T-helper 1 cell treated with Interleukin-12 subunit alpha and Interleukin-12 subunit beta and Interleukin-4 antibody, amounts not matched to agents 30 μg/mL and 1 μg/mL, for 36 hours (primary cell): ENCODE measurements around the gene ELAVL1.
A peak's percentile ranks its signal among the peaks of the same experiment; 100 is the strongest.

Experiments
- H3K27ac Mint-ChIP-seq: one replicate; pipeline ENCODE4 v1.8.0; 2021; ENCODE audit warnings: mild to moderate bottlenecking, mixed read lengths
- H3K27me3 Mint-ChIP-seq: one replicate; pipeline ENCODE4 v1.8.0; 2021; ENCODE audit warnings: low read depth, mixed read lengths
- H3K36me3 Mint-ChIP-seq: one replicate; pipeline ENCODE4 v1.8.0; 2021; ENCODE audit warnings: low read depth, mixed read lengths
- H3K4me1 Mint-ChIP-seq: one replicate; pipeline ENCODE4 v1.8.0; 2021; ENCODE audit warnings: low read depth, mixed read lengths
- H3K4me3 Mint-ChIP-seq: one replicate; pipeline ENCODE4 v1.8.0; 2021; ENCODE audit warnings: mild to moderate bottlenecking, moderate library complexity, mixed read lengths
- H3K9me3 Mint-ChIP-seq: one replicate; pipeline ENCODE4 v1.8.0; 2021; ENCODE audit warnings: mixed read lengths

The ELAVL1 gene

GRCh38 chr19:8005534-8006256 is at the start of gene ELAVL1:
Gene ELAVL1 (minus strand): TSS chr19:8005641. CDS start chr19:7991815, 13,826 bp downstream.
- no peaks in the 10 kb centered on the region for H3K27me3 Mint-ChIP-seq
- H3K36me3 Mint-ChIP-seq, result peaks cover 3% of the 10 kb centered on the region
- peaks cover 33% of the 10 kb centered on the region for H3K4me1 Mint-ChIP-seq
- peak within 1 kb of the TSS; percentile 92 for H3K4me3 Mint-ChIP-seq
- H3K27ac Mint-ChIP-seq, result peak within 1 kb of the TSS; percentile 80
- H3K9me3 Mint-ChIP-seq, result no peaks in the 10 kb centered on the region

- Mint-ChIP-seq H3K4me3 (no peak overlapping the region), H3K27me3 (peaks cover 4% of the 10 kb centered on the region), H3K36me3 (no peaks in the 10 kb centered on the region), H3K27ac (no peak overlapping the region), H3K9me3 (no peaks in the 10 kb centered on the region), H3K4me1 (peaks cover 5% of the 10 kb centered on the region)
Measured at GRCh38 chr19:8054169-8054568, 48.7 kb upstream of the ELAVL1 start.

GRCh38 chr19:8052464-8052859 is 47.0 kb upstream of the ELAVL1 start, which contains the start of gene CCL25:
Gene CCL25 (plus strand): TSS chr19:8052760. CDS start chr19:8053050, 290 bp downstream.
- Mint-ChIP-seq H3K27ac (peak within 1 kb of the TSS; percentile 80), H3K27me3 (peaks cover 4% of the 10 kb centered on the region), H3K36me3 (no peaks in the 10 kb centered on the region), H3K4me1 (peaks cover 5% of the 10 kb centered on the region), H3K9me3 (no peaks in the 10 kb centered on the region), H3K4me3 (peak within 1 kb of the TSS; percentile 25)

GRCh38 chr19:8050274-8051096 is 45.0 kb upstream of the ELAVL1 start:
- Mint-ChIP-seq H3K4me1 (peaks cover 8% of the 10 kb centered on the region), H3K27ac (no peak overlapping the region), H3K4me3 (peak overlapping the region; percentile 53), H3K9me3 (no peaks in the 10 kb centered on the region), H3K36me3 (no peaks in the 10 kb centered on the region), H3K27me3 (peaks cover 4% of the 10 kb centered on the region)

GRCh38 chr19:8046569-8047165 is 41.2 kb upstream of the ELAVL1 start:
- Mint-ChIP-seq H3K36me3 (no peaks in the 10 kb centered on the region), H3K27me3 (peaks cover 4% of the 10 kb centered on the region), H3K27ac (peak overlapping the region; percentile 0), H3K4me1 (peaks cover 3% of the 10 kb centered on the region), H3K4me3 (no peak overlapping the region), H3K9me3 (no peaks in the 10 kb centered on the region)

- Mint-ChIP-seq H3K27me3 (peaks cover 4% of the 10 kb centered on the region), H3K9me3 (no peaks in the 10 kb centered on the region), H3K4me1 (peaks cover 3% of the 10 kb centered on the region), H3K27ac (no peak overlapping the region), H3K36me3 (no peaks in the 10 kb centered on the region), H3K4me3 (no peak overlapping the region)
Measured at GRCh38 chr19:8045872-8046568, 40.6 kb upstream of the ELAVL1 start.

- H3K27me3 Mint-ChIP-seq, result no peaks in the 10 kb centered on the region
- peaks cover 3% of the 10 kb centered on the region for H3K4me1 Mint-ChIP-seq
- H3K27ac Mint-ChIP-seq, result no peak overlapping the region
- H3K36me3 Mint-ChIP-seq, result no peaks in the 10 kb centered on the region
- no peaks in the 10 kb centered on the region for H3K9me3 Mint-ChIP-seq
- H3K4me3 Mint-ChIP-seq, result no peak overlapping the region
Measured at GRCh38 chr19:8044018-8044417, 38.6 kb upstream of the ELAVL1 start.

- H3K36me3 Mint-ChIP-seq, result no peaks in the 10 kb centered on the region
- H3K4me1 Mint-ChIP-seq, result peaks cover 3% of the 10 kb centered on the region
- H3K9me3 Mint-ChIP-seq, result no peaks in the 10 kb centered on the region
Measured at GRCh38 chr19:8042900-8043299, 37.5 kb upstream of the ELAVL1 start.

GRCh38 chr19:8041531-8041931 is 36.1 kb upstream of the ELAVL1 start:
- H3K9me3 Mint-ChIP-seq, result no peaks in the 10 kb centered on the region
- H3K27me3 Mint-ChIP-seq, result peaks cover 9% of the 10 kb centered on the region
- no peaks in the 10 kb centered on the region for H3K4me1 Mint-ChIP-seq

More at GRCh38 chr19:8042900-8043299, 37.5 kb upstream of the ELAVL1 start:
- no peak overlapping the region for H3K4me3 Mint-ChIP-seq
- H3K27ac Mint-ChIP-seq, result no peak overlapping the region
- no peaks in the 10 kb centered on the region for H3K27me3 Mint-ChIP-seq

GRCh38 chr19:8039231-8039630 is 33.8 kb upstream of the ELAVL1 start:
- Mint-ChIP-seq H3K4me3 (no peak overlapping the region), H3K9me3 (no peaks in the 10 kb centered on the region), H3K4me1 (no peaks in the 10 kb centered on the region), H3K27me3 (peaks cover 14% of the 10 kb centered on the region), H3K36me3 (no peaks in the 10 kb centered on the region), H3K27ac (no peak overlapping the region)

More at GRCh38 chr19:8041531-8041931, 36.1 kb upstream of the ELAVL1 start:
- no peaks in the 10 kb centered on the region for H3K36me3 Mint-ChIP-seq
- no peak overlapping the region for H3K27ac Mint-ChIP-seq
- no peak overlapping the region for H3K4me3 Mint-ChIP-seq

- Mint-ChIP-seq H3K4me1 (no peaks in the 10 kb centered on the region), H3K9me3 (no peaks in the 10 kb centered on the region), H3K36me3 (no peaks in the 10 kb centered on the region), H3K4me3 (no peak overlapping the region), H3K27me3 (peaks cover 14% of the 10 kb centered on the region), H3K27ac (no peak overlapping the region)
Measured at GRCh38 chr19:8038815-8039214, 33.4 kb upstream of the ELAVL1 start.

GRCh38 chr19:8036434-8037099 is 31.1 kb upstream of the ELAVL1 start:
- Mint-ChIP-seq H3K27ac (no peak overlapping the region), H3K9me3 (no peaks in the 10 kb centered on the region), H3K27me3 (peaks cover 14% of the 10 kb centered on the region), H3K4me1 (no peaks in the 10 kb centered on the region), H3K36me3 (no peaks in the 10 kb centered on the region), H3K4me3 (no peak overlapping the region)

- Mint-ChIP-seq H3K4me3 (no peak overlapping the region), H3K36me3 (no peaks in the 10 kb centered on the region), H3K27me3 (peaks cover 14% of the 10 kb centered on the region), H3K4me1 (no peaks in the 10 kb centered on the region), H3K9me3 (no peaks in the 10 kb centered on the region), H3K27ac (no peak overlapping the region)
Measured at GRCh38 chr19:8034178-8034525, 28.7 kb upstream of the ELAVL1 start.
